SK-N-SH (cell line): ENCODE data around the gene LAMP2. TPM values are rescaled to one million over a fixed set of nuclear protein-coding genes. Genes with fewer than 3 reads are reported as not detected.

ENCODE experiments used
- CTCF ChIA-PET: fragments of 300-600, 350-600 bp; formaldehyde crosslinking; extraction: SDS; loops from one replicate; lab custom pipeline; 2021; lab: Yijun Ruan, JAX
- POLR2A ChIA-PET: fragments of 350-600 bp; sonication (Branson Sonifier 250); formaldehyde crosslinking; extraction: SDS; loops from one replicate; lab custom pipeline; 2020; ENCODE audit warnings: antibody characterized with exemption, inconsistent platforms; lab: Yijun Ruan, JAX
- DNase-seq: peaks from one replicate; pipeline ENCODE4 v3.0.0; 2012
- H2AFZ ChIP-seq: fragments of 200-600 bp; sonication (generic); 2 replicates; pipeline ENCODE4 v1.8.1; 2016; ENCODE audit warnings: antibody characterized with exemption, mild to moderate bottlenecking, low read depth
- H3F3A ChIP-seq: fragments of 200-600 bp; sonication (generic); replicated peaks from 2 replicates; pipeline ENCODE3; 2016; ENCODE audit warnings: antibody characterized with exemption, mild to moderate bottlenecking; ENCODE audit not compliant: insufficient read depth
- H3K27ac ChIP-seq, 2 experiments: fragments of 200-500 bp in 1 of 2; fragments of 200-600 bp in 1 of 2; sonication (Bioruptor generic) in 1 of 2; sonication (generic), shearing (Covaris generic) in 1 of 2; 2 replicates each; pipeline versions ENCODE4 v1.5.1 to v1.6.1; 2014 to 2016; ENCODE audit warnings: low read depth in 2 of 2, inconsistent platforms in 1 of 2, low read length in 1 of 2, mild to moderate bottlenecking in 1 of 2, mixed read lengths in 1 of 2
- H3K27me3 ChIP-seq: fragments of 200-600 bp; sonication (generic), shearing (Covaris generic); 2 replicates; pipeline ENCODE4 v1.6.1; 2016; ENCODE audit warnings: mixed run types; ENCODE audit not compliant: insufficient read depth
- H3K36me3 ChIP-seq, 2 experiments: fragments of 200-500 bp in 1 of 2; fragments of 200-600 bp in 1 of 2; sonication (Bioruptor generic) in 1 of 2; sonication (generic) in 1 of 2; replicated peaks in 1 of 2; 2 replicates each; pipeline versions ENCODE3 to v1.5.1; 2014 to 2016; ENCODE audit warnings: low read length in 1 of 2, mild to moderate bottlenecking in 1 of 2; ENCODE audit not compliant: insufficient read depth in 2 of 2, control insufficient read depth in 1 of 2
- H3K4me1 ChIP-seq, 2 experiments: fragments of 200-500 bp in 1 of 2; fragments of 200-600 bp in 1 of 2; sonication (Bioruptor generic) in 1 of 2; sonication (generic), shearing (Covaris generic) in 1 of 2; 2 replicates each; pipeline versions ENCODE4 v1.5.1 to v1.6.1; 2014 to 2016; ENCODE audit warnings: low read depth in 1 of 2, low read length in 1 of 2, mixed run types in 1 of 2; ENCODE audit not compliant: insufficient read depth in 2 of 2, control insufficient read depth in 1 of 2
- H3K4me2 ChIP-seq: fragments of 200-600 bp; sonication (generic), shearing (Covaris generic); 2 replicates; pipeline ENCODE4 v1.6.1; 2017; ENCODE audit warnings: mixed run types
- H3K4me3 ChIP-seq, 2 experiments: fragments of 200-500 bp in 1 of 2; fragments of 200-600 bp in 1 of 2; sonication (Bioruptor generic) in 1 of 2; sonication (generic), shearing (Covaris generic) in 1 of 2; 2 replicates each; pipeline versions ENCODE4 v1.5.1 to v1.8.1; 2014 to 2016; ENCODE audit warnings: low read depth in 2 of 2, inconsistent platforms in 1 of 2, low read length in 1 of 2, mild to moderate bottlenecking in 1 of 2, mixed read lengths in 1 of 2, moderate library complexity in 1 of 2
- H3K79me2 ChIP-seq: fragments of 200-600 bp; sonication (generic); 2 replicates; pipeline ENCODE4 v1.8.1; 2017; ENCODE audit warnings: mild to moderate bottlenecking; ENCODE audit not compliant: insufficient read depth
- H3K9ac ChIP-seq: fragments of 200-600 bp; sonication (generic); 2 replicates; pipeline ENCODE4 v1.6.1; 2017; ENCODE audit warnings: mixed run types
- H3K9me2 ChIP-seq: fragments of 200-600 bp; sonication (generic); 2 replicates; pipeline ENCODE4 v1.6.1; 2017; ENCODE audit warnings: mixed run types
- H3K9me3 ChIP-seq: fragments of 200-600 bp; sonication (generic); 2 replicates; pipeline ENCODE4 v1.6.1; 2017; ENCODE audit warnings: mixed run types, mild to moderate bottlenecking, moderate library complexity
- H4K20me1 ChIP-seq: fragments of 200-600 bp; sonication (generic); 2 replicates; pipeline ENCODE4 v1.6.1; 2017; ENCODE audit warnings: mild to moderate bottlenecking, mixed run types; ENCODE audit not compliant: insufficient read depth
- CHD2 ChIP-seq: fragments of 150-350 bp; IDR thresholded peaks from 2 replicates; pipeline ENCODE4 v1.6.1; 2018; ENCODE audit warnings: low read length; ENCODE audit not compliant: partially characterized antibody
- ELF1 ChIP-seq: IDR thresholded peaks from 2 replicates; pipeline ENCODE4 v1.4.0; 2012
- EP300 ChIP-seq, 2 experiments: IDR thresholded peaks; 2 replicates each; pipeline versions ENCODE4 v1.4.0 to v1.6.1; 2012; ENCODE audit warnings: borderline replicate concordance in 1 of 2, low read depth in 1 of 2, low read length in 1 of 2
- FOSL2 ChIP-seq: IDR thresholded peaks from 2 replicates; pipeline ENCODE4 v1.4.0; 2012; ENCODE audit warnings: low read depth, mild to moderate bottlenecking, moderate library complexity, borderline replicate concordance
- FOXJ3 ChIP-seq: sonication (generic); formaldehyde crosslinking; IDR thresholded peaks from 2 replicates; pipeline ENCODE4 v1.5.1; 2020; ENCODE audit warnings: mild to moderate bottlenecking, missing genetic modification reagents
- IRF3 ChIP-seq: fragments of 150-350 bp; IDR thresholded peaks from 2 replicates; pipeline ENCODE4 v1.6.1; 2016; ENCODE audit warnings: mild to moderate bottlenecking, low read depth, low read length
- JUND ChIP-seq: IDR thresholded peaks from 2 replicates; pipeline ENCODE4 v1.4.0; 2012
- MAX ChIP-seq: IDR thresholded peaks from 2 replicates; pipeline ENCODE4 v1.4.0; 2012; ENCODE audit warnings: low read depth
- NFIC ChIP-seq: IDR thresholded peaks from 2 replicates; pipeline ENCODE4 v1.4.0; 2012; ENCODE audit warnings: borderline replicate concordance
- PBX3 ChIP-seq: IDR thresholded peaks from 2 replicates; pipeline ENCODE4; 2012
- POLR2AphosphoS5 ChIP-seq: IDR thresholded peaks from 2 replicates; pipeline ENCODE4 v1.6.1; 2012; ENCODE audit warnings: low read depth, low read length
- RFX5 ChIP-seq: IDR thresholded peaks from 2 replicates; pipeline ENCODE4 v1.6.1; 2012; ENCODE audit warnings: mild to moderate bottlenecking, improper control_type of control experiment, low read length
- RXRA ChIP-seq: IDR thresholded peaks from 2 replicates; pipeline ENCODE4 v1.4.0; 2012; ENCODE audit warnings: low read depth, mild to moderate bottlenecking, borderline replicate concordance
- TCF12 ChIP-seq: IDR thresholded peaks from 2 replicates; pipeline ENCODE4 v1.4.0; 2012
- TEAD4 ChIP-seq: IDR thresholded peaks from 2 replicates; pipeline ENCODE4 v1.4.0; 2012; ENCODE audit warnings: mild to moderate bottlenecking, borderline replicate concordance; ENCODE audit not compliant: insufficient read depth
- USF2 ChIP-seq: fragments of 150-350 bp; IDR thresholded peaks from 2 replicates; pipeline ENCODE4 v1.6.1; 2017; ENCODE audit warnings: antibody characterized with exemption, low read length, low read depth, borderline replicate concordance
- WGBS: methylation state at CpG from one replicate; pipeline ENCODE4 v1.1.6; 2017; ENCODE audit warnings: low lambda C conversion rate; 5-methylcytosine and 5-hydroxymethylcytosine counted together
- polyA plus RNA-seq, 3 experiments: library from polyadenylated mRNA; depleted of rRNA; stranded (reverse); fragments of >200 nt; gene quantifications; 2 replicates each; pipeline ENCODE4 v1.2.3, GENCODE V29; 2012

Gene LAMP2
- polyA plus RNA-seq, 1 of the 3 experiments (the other 2 are of a cell fraction), result 108 TPM

- TF ChIP-seq CHD2 (no peak), IRF3 (no peak)
Observed at GRCh38 chrX:120457766-120458180, 11.3 kb downstream of the LAMP2 start (continued).

- DNase-seq, result no peak
- no peaks in the 10 kb centered on the region for H3K27me3 ChIP-seq
- H3K4me2 ChIP-seq, result peak overlapping the region; percentile 22
Observed at GRCh38 chrX:120456973-120457372, 12.1 kb downstream of the LAMP2 start.

More at GRCh38 chrX:120456973-120457372, 12.1 kb downstream of the LAMP2 start:
- H3K9me2 ChIP-seq, result no peaks in the 10 kb centered on the region
- peak; percentile 52; the same call in 1 of the 2 replicates for TF ChIP-seq RXRA
- peak; percentile 78 for TF ChIP-seq NFIC
- peak; percentile 29; the same call in 1 of the 2 replicates for TF ChIP-seq FOSL2
- TF ChIP-seq PBX3, result peak; percentile 53; the same call in 1 of the 2 replicates
- no peak for TF ChIP-seq USF2
- no peak for TF ChIP-seq MAX
- no peak for TF ChIP-seq FOXJ3 (CRISPR knock-in tag)
- peak; percentile 55 for TF ChIP-seq JUND
- peak in 1 of 2 experiments; percentile 85; a peak in 2 of 4 replicates for TF ChIP-seq EP300 (IDR thresholded peaks at IDR 0.05; ENCODE audit: borderline replicate concordance in 1 of 2, low read depth in 1 of 2, low read length in 1 of 2)
- TF ChIP-seq RFX5, result no peak
- TF ChIP-seq TCF12, result peak; percentile 94
- TF ChIP-seq POLR2AphosphoS5, result no peak; the same call in 1 of the 2 replicates
- TF ChIP-seq ELF1, result 0 out of 2 replicates have a peak, but pooled peaks have one; percentile 5
- peak; percentile 51; the same call in 1 of the 2 replicates for TF ChIP-seq TEAD4
- TF ChIP-seq, all 33 proteins: peak for 9
- peaks cover 22% of the 10 kb centered on the region for H4K20me1 ChIP-seq
- no peak overlapping the region for H3K4me3 ChIP-seq
- H3K9me3 ChIP-seq, result no peaks in the 10 kb centered on the region
- no peak overlapping the region for H2AFZ ChIP-seq
- peak overlapping the region in 1 of 2 experiments; percentile 55; a peak in 2 of 4 replicates for H3K27ac ChIP-seq
- WGBS, result 30% methylated on average over 4 of the region's 4 CpGs
- peaks cover 48% of the 10 kb centered on the region for H3K79me2 ChIP-seq
- H3F3A ChIP-seq, result peaks cover 20% of the 10 kb centered on the region
- H3K9ac ChIP-seq, result no peak overlapping the region
- H3K4me1 ChIP-seq, result peaks cover 0 to 9% of the 10 kb centered on the region in 2 experiments; a peak in 2 of 4 replicates
- ChIA-PET CTCF (interaction anchor here (1.0 kb wide), 1 partner anchor 9 kb away, joined by 3 read pairs; no protein-coding TSS in a partner anchor), POLR2A (no interaction called here)
- peaks cover 3 to 16% of the 10 kb centered on the region in 2 experiments for H3K36me3 ChIP-seq
